Small intestine (tissue), 7 donors: ENCODE results near the gene SLC6A2. TPM values are rescaled to one million over a fixed set of nuclear protein-coding genes. Genes with fewer than 3 reads are reported as not detected.

Experiments
- DNase-seq, 2 donors: peaks; one replicate each; pipeline versions ENCODE4 v3.0.0 to v3.0.0-alpha.2; 2013
- FAIRE-seq: peaks from 2 replicates; lab custom pipeline; 2012; peaks lifted over from hg19 to GRCh38; lab: Jason Lieb, UNC
- H3K27ac ChIP-seq, 3 donors: one replicate each; pipeline ENCODE4 v1.5.1; 2013; ENCODE audit warnings: low read length in 2 of 3, mild to moderate bottlenecking in 2 of 3, control low read depth in 1 of 3, inconsistent platforms in 1 of 3, low read depth in 1 of 3, moderate library complexity in 1 of 3
- H3K27me3 ChIP-seq, 3 donors: one replicate each; pipeline ENCODE4 v1.6.1; 2013; ENCODE audit warnings: low read length in 3 of 3, inconsistent platforms in 1 of 3; ENCODE audit not compliant: control insufficient read depth in 3 of 3, insufficient read depth in 3 of 3
- H3K36me3 ChIP-seq, 3 donors: one replicate each; pipeline ENCODE4 v1.6.1; 2013; ENCODE audit warnings: low read length in 3 of 3, inconsistent platforms in 1 of 3, low read depth in 1 of 3, mild to moderate bottlenecking in 1 of 3, moderate library complexity in 1 of 3; ENCODE audit not compliant: control insufficient read depth in 3 of 3, insufficient read depth in 2 of 3
- H3K4me1 ChIP-seq, 3 donors: one replicate each; pipeline ENCODE4 v1.6.1; 2013; ENCODE audit warnings: low read length in 2 of 3, inconsistent platforms in 1 of 3, low read depth in 1 of 3, mild to moderate bottlenecking in 1 of 3, moderate library complexity in 1 of 3; ENCODE audit not compliant: control insufficient read depth in 3 of 3, insufficient read depth in 2 of 3
- H3K4me3 ChIP-seq, 3 donors: one replicate each; pipeline ENCODE4 v1.5.1; 2013; ENCODE audit warnings: low read length in 3 of 3, control low read depth in 1 of 3, inconsistent platforms in 1 of 3, low read depth in 1 of 3, mild to moderate bottlenecking in 1 of 3, moderate library complexity in 1 of 3
- H3K9me3 ChIP-seq, 2 donors: one replicate each; pipeline ENCODE4 v1.6.1; 2013; ENCODE audit warnings: low read depth in 1 of 2, low read length in 1 of 2; ENCODE audit not compliant: control insufficient read depth in 2 of 2, insufficient read depth in 1 of 2
- WGBS, 3 donors: extraction: QIAGEN DNeasy Blood & Tissue Kit; methylation state at CpG; one replicate each; pipeline ENCODE4 v1.1.7; 2013; 5-methylcytosine and 5-hydroxymethylcytosine counted together
- polyA plus RNA-seq, 4 donors: library from polyadenylated mRNA; stranded (reverse) in 3 of 4; unstranded in 1 of 4; fragments of 200-250 nt in 3 of 4; fragments of 120-200 nt in 1 of 4; gene quantifications; one replicate each; pipeline versions ENCODE4 v1.2.1 to v1.2.3, GENCODE V29; 2013
- donor health status: healthy with polysubstance abuse.
- donor health status: control.
- donor health status: control.
- donor health status: Bipolar disorder and iron deficiency.
- donor health status: healthy.

The SLC6A2 gene
- polyA plus RNA-seq, 4 donors: 0.22 TPM; not detected in 3

GRCh38 chr16:55701442-55702319 lies 45.9 kb downstream of the SLC6A2 start:
- H3K9me3 ChIP-seq: no peaks in the 10 kb centered on the region
- FAIRE-seq (no peak), DNase-seq (peak; percentile 39 to 45)
- WGBS, 3 donors: 38 to 64% (median 54%) methylated on average over 8 to 9 of the region's 9 CpGs
- no peaks in the 10 kb centered on the region for H3K36me3 ChIP-seq
- H3K4me1 ChIP-seq: no peaks in the 10 kb centered on the region
- no peak overlapping the region for H3K4me3 ChIP-seq
- no peaks in the 10 kb centered on the region for H3K27me3 ChIP-seq
- H3K27ac ChIP-seq: no peak overlapping the region

DNA sequence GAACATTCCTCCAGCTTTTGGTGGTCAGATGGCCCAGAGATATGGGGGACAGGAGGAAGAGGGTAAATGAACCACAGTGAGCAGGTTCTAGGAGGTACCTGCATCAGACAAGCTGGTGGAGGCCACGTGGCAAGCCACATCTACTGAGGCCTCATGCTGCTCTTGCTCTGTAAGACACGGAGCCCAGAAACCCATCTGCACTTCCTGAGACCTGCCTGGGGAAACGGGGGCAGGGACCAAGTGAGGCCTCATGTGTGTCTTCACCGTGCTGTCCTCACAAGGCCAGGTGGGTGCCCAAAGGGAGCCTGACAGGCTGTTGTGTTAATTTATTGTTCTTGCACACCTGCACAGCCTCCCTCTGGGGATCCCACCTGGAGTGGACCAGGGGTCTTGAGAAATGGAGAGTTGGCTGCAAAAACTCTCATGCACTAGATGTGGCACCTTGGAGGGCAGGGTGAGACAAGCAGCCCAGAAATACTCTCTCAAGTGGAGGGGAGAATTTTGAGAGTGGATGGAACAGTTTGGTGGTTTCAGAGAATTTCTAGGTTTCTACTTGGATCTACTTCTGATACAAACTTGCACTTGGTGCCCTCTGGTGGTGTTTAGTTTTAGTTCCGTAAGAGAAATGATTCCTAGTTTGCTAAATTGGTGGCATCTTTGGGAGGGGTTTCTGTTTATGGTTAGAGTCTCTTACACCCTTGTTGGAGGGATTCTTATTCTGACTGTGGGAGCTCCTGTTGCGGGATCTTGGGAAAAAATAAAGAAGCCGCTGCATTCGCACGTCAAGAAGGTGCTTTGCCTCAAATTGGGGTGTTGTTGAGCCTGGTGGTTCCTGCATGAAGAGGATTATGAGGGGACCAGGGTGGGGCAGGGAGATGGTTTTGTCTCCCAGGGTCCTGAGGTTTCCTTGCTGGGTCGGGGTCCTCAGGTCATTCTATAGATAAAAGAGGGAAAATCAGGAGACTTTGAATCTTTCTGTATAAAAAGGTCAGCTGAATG lies 47.5 kb downstream of the SLC6A2 start:
- Histone ChIP-seq H3K4me1 (no peaks in the 10 kb centered on the region), H3K27ac (no peak overlapping the region), H3K36me3 (no peaks in the 10 kb centered on the region), H3K27me3 (no peaks in the 10 kb centered on the region), H3K9me3 (no peaks in the 10 kb centered on the region), H3K4me3 (no peak overlapping the region)
- WGBS, 3 donors: 31 to 40% (median 40%) methylated on average over 10 of the region's 10 CpGs
- FAIRE-seq (no peak), DNase-seq (peak; percentile 39 to 40)

GRCh38 chr16:55706739-55707384 lies 51.1 kb downstream of the SLC6A2 start:
- no peaks in the 10 kb centered on the region for H3K9me3 ChIP-seq
- DNase-seq (no peak), FAIRE-seq (no peak)
- H3K4me1 ChIP-seq: no peaks in the 10 kb centered on the region
- WGBS, 3 donors: 58 to 63% (median 60%) methylated on average over 1 of the region's 1 CpG
- H3K4me3 ChIP-seq: no peak overlapping the region
- H3K27ac ChIP-seq: no peak overlapping the region
- peaks cover 0 to 2% (median 0%) of the 10 kb centered on the region in 3 donors for H3K27me3 ChIP-seq
- H3K36me3 ChIP-seq: no peaks in the 10 kb centered on the region

- FAIRE-seq: no peak
Observed at GRCh38 chr16:55709801-55710200, 54.0 kb downstream of the SLC6A2 start.

GRCh38 chr16:55710466-55710865 lies 54.7 kb downstream of the SLC6A2 start:
- H3K27me3 ChIP-seq: peaks cover 0 to 2% (median 2%) of the 10 kb centered on the region in 3 donors
- no peak overlapping the region for H3K27ac ChIP-seq
- no peaks in the 10 kb centered on the region for H3K9me3 ChIP-seq
- FAIRE-seq (no peak), DNase-seq (no peak)
- WGBS, 3 donors: 25 to 37% (median 30%) methylated on average over 2 of the region's 2 CpGs
- H3K4me3 ChIP-seq: no peak overlapping the region
- H3K4me1 ChIP-seq: no peaks in the 10 kb centered on the region
- H3K36me3 ChIP-seq: no peaks in the 10 kb centered on the region

More at GRCh38 chr16:55709801-55710200, 54.0 kb downstream of the SLC6A2 start:
- no peak for DNase-seq
- Histone ChIP-seq H3K9me3 (no peaks in the 10 kb centered on the region), H3K4me1 (no peaks in the 10 kb centered on the region), H3K27ac (no peak overlapping the region), H3K27me3 (peaks cover 0 to 2% (median 2%) of the 10 kb centered on the region in 3 donors), H3K4me3 (no peak overlapping the region), H3K36me3 (no peaks in the 10 kb centered on the region)
- 60 to 80% (median 67%) methylated on average over 5 of the region's 5 CpGs for WGBS, 3 donors

- no peak overlapping the region for H3K27ac ChIP-seq
- FAIRE-seq: no peak
- H3K36me3 ChIP-seq: no peaks in the 10 kb centered on the region
- H3K4me1 ChIP-seq: no peaks in the 10 kb centered on the region
- DNase-seq: peak; percentile 60 to 66
- peaks cover 0 to 2% (median 2%) of the 10 kb centered on the region in 3 donors for H3K27me3 ChIP-seq
- WGBS, 3 donors: 27 to 36% (median 30%) methylated on average over 10 of the region's 10 CpGs
- no peaks in the 10 kb centered on the region for H3K9me3 ChIP-seq
- H3K4me3 ChIP-seq: no peak overlapping the region
Observed at GRCh38 chr16:55711959-55712876, 56.4 kb downstream of the SLC6A2 start.

DNA sequence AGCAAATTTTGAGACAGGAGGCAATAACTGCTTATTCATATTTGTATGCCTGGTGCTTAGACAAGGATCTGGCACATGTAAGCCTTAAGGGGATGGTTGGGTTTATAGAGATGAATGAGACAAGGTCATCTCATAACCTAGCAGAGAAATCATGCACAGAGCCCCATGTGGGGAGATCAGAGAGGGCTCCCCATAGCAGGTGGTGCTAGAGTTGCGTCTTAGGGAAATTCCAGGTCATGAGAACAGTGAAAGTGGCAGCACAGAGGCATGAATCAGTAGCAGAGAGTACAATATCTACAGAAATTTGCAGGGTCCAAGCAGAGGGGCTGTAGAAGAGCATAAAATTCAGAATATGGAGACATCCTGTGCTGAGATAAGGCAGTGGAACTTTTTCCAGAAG lies 57.3 kb downstream of the SLC6A2 start:
- no peak for DNase-seq
- Histone ChIP-seq H3K4me3 (no peak overlapping the region), H3K36me3 (no peaks in the 10 kb centered on the region), H3K4me1 (no peaks in the 10 kb centered on the region), H3K9me3 (no peaks in the 10 kb centered on the region), H3K27ac (no peak overlapping the region), H3K27me3 (peaks cover 0 to 2% (median 2%) of the 10 kb centered on the region in 3 donors)
- no peak for FAIRE-seq
- WGBS, 3 donors: 70 to 73% (median 72%) methylated on average over 1 of the region's 1 CpG
